GM12878 (cell line): Measurements from ENCODE around the gene VARS2. TPM values are rescaled to one million over a fixed set of nuclear protein-coding genes. Genes with fewer than 3 reads are reported as not detected.

Source experiments
- ATAC-seq: fragments of 200-7000 bp; cut with Tn5 transposase; 3 replicates; pipeline ENCODE4 v1.9.1; 2020; ENCODE audit warnings: mild to moderate bottlenecking, moderate library complexity
- BruUV-seq: library from RNA; stranded (reverse); fragments of 400-500 nt; replicated peaks from 2 replicates; lab custom pipeline; 2021; lab: Mats Ljungman, UMichigan
- CTCF ChIA-PET: fragments of 300-600 bp; sonication (Branson Sonifier 250); formaldehyde crosslinking; extraction: SDS; loops from one replicate; lab custom pipeline; 2021; ENCODE audit warnings: inconsistent platforms; lab: Yijun Ruan, JAX
- POLR2A ChIA-PET: fragments of 350-600 bp; formaldehyde crosslinking; extraction: SDS; loops from one replicate; lab custom pipeline; 2021; ENCODE audit warnings: inconsistent platforms; lab: Charles Lee
- RAD21 ChIA-PET: fragments of 300-600 bp; sonication (Branson Sonifier 250); formaldehyde crosslinking; loops from one replicate; lab custom pipeline; 2023; ENCODE audit warnings: antibody characterized with exemption; ENCODE audit not compliant: unreplicated experiment; lab: Charles Lee
- SMC1A ChIA-PET: fragments of 300-600 bp; sonication (Branson Sonifier 250); formaldehyde crosslinking; loops from one replicate; lab custom pipeline; 2023; ENCODE audit not compliant: unreplicated experiment, uncharacterized antibody; lab: Charles Lee
- DNase-seq: peaks from one replicate; pipeline ENCODE4 v3.0.0-alpha.2; 2011; ENCODE audit warnings: low read depth, low spot score
- FAIRE-seq: peaks from 3 replicates; lab custom pipeline; 2011; peaks lifted over from hg19 to GRCh38; lab: Jason Lieb, UNC
- H2AFZ ChIP-seq: 2 replicates; pipeline ENCODE4 v1.6.0; 2011; ENCODE audit warnings: low read depth, low read length, control low read depth; ENCODE audit not compliant: control insufficient read depth
- H3K27ac ChIP-seq: 2 replicates; pipeline ENCODE4 v1.5.1; 2011; ENCODE audit warnings: control low read depth; ENCODE audit not compliant: control insufficient read depth, insufficient read depth
- H3K27me3 ChIP-seq, 2 experiments: replicated peaks in 1 of 2; 2 replicates each; pipeline versions ENCODE4 v1.6.0 to v1.6.1; 2011; ENCODE audit warnings: low read length in 1 of 2; ENCODE audit not compliant: control insufficient read depth in 2 of 2, insufficient read depth in 2 of 2
- H3K36me3 ChIP-seq, 2 experiments: 2 replicates each; pipeline ENCODE4 v1.5.1; 2011; ENCODE audit warnings: low read length in 1 of 2; ENCODE audit not compliant: control insufficient read depth in 2 of 2, insufficient read depth in 2 of 2
- H3K4me1 ChIP-seq: 2 replicates; pipeline ENCODE4 v1.6.1; 2011; ENCODE audit warnings: mild to moderate bottlenecking, low read length, moderate library complexity, mixed read lengths; ENCODE audit not compliant: control insufficient read depth, insufficient read depth
- H3K4me2 ChIP-seq: 2 replicates; pipeline ENCODE4 v1.6.0; 2011; ENCODE audit warnings: control low read depth; ENCODE audit not compliant: control insufficient read depth, insufficient read depth
- H3K4me3 ChIP-seq: fragments of 200-600 bp; sonication (generic); 2 replicates; pipeline ENCODE4 v1.5.1; 2016
- H3K79me2 ChIP-seq: 2 replicates; pipeline ENCODE4 v1.6.0; 2011; ENCODE audit warnings: low read length; ENCODE audit not compliant: control insufficient read depth, insufficient read depth
- H3K9ac ChIP-seq: 2 replicates; pipeline ENCODE4 v1.8.0; 2011; ENCODE audit warnings: low read length, control low read depth, mixed read lengths; ENCODE audit not compliant: control insufficient read depth, insufficient read depth
- H3K9me3 ChIP-seq: replicated peaks from 3 replicates; pipeline ENCODE4 v1.5.1; 2011; ENCODE audit warnings: mild to moderate bottlenecking, low read length; ENCODE audit not compliant: control insufficient read depth, insufficient read depth
- H4K20me1 ChIP-seq: 2 replicates; pipeline ENCODE4 v1.6.0; 2011; ENCODE audit not compliant: control insufficient read depth, insufficient read depth
- CBX3 ChIP-seq: fragments of 200-600 bp; sonication (generic); IDR thresholded peaks from 2 replicates; pipeline ENCODE4 v1.6.1; 2016; ENCODE audit warnings: low read depth, borderline replicate concordance
- CREB1 ChIP-seq: IDR thresholded peaks from 2 replicates; pipeline ENCODE4 v1.6.1; 2012; ENCODE audit warnings: low read depth, mild to moderate bottlenecking, inconsistent platforms
- HDAC6 ChIP-seq: fragments of 200-600 bp; sonication (generic); IDR thresholded peaks from one replicate; pipeline ENCODE4 v1.8.0; 2017; ENCODE audit warnings: antibody characterized with exemption; ENCODE audit not compliant: unreplicated experiment
- RAD21 ChIP-seq: IDR thresholded peaks from 2 replicates; pipeline ENCODE4 v1.6.1; 2011; ENCODE audit warnings: mild to moderate bottlenecking, low read depth, low read length, moderate library complexity; ENCODE audit not compliant: insufficient read depth
- TCF7 ChIP-seq: IDR thresholded peaks from 2 replicates; pipeline ENCODE4 v1.6.1; 2014; ENCODE audit warnings: antibody characterized with exemption, borderline replicate concordance
- ZBTB4 ChIP-seq: fragments of 450-650 bp; formaldehyde crosslinking; IDR thresholded peaks from 2 replicates; pipeline ENCODE4 v1.4.0; 2022; ENCODE audit warnings: mild to moderate bottlenecking, moderate library complexity
- ZNF622 ChIP-seq: fragments of 450-650 bp; IDR thresholded peaks from 2 replicates; pipeline ENCODE4 v1.6.1; 2017; ENCODE audit warnings: mild to moderate bottlenecking, inconsistent platforms
- WGBS: methylation state at CpG from one replicate; pipeline ENCODE4 v1.1.6; 2016; ENCODE audit warnings: low lambda C conversion rate; ENCODE audit not compliant: insufficient replicate concordance, insufficient coverage; ENCODE audit errors: missing lambda C conversion rate; 5-methylcytosine and 5-hydroxymethylcytosine counted together
- in situ Hi-C: fragments of 300-500 bp; cut with MboI; formaldehyde crosslinking; loops from 9 replicates; pipeline ENCODE4 v1.14.3; 2018; ENCODE audit warnings: mixed read lengths
- intact Hi-C: fragments of 100-400 bp; cut with micrococcal nuclease; formaldehyde crosslinking; loops from one replicate; pipeline ENCODE4 v1.14.2; 2022; ENCODE audit not compliant: unreplicated experiment
- polyA plus RNA-seq, 11 experiments: library from polyadenylated mRNA; depleted of rRNA in 4 of 11; unstranded in 6 of 11; stranded (reverse) in 5 of 11; fragments of >200 nt; fragmentation: Nextera tagmentation in 4 of 11; fragmentation: Illumina TruSeq in 1 of 11; extraction: Ambion mirVana in 4 of 11; extraction: Trizol in 1 of 11; gene quantifications; 1 replicate in 1 of 11; 2 replicates in 10 of 11; pipeline versions ENCODE4 v1.2.1 to v1.2.3, GENCODE V29; 2011 to 2016; ENCODE audit warnings: inconsistent platforms in 2 of 11, missing spikeins in 2 of 11, low read depth in 1 of 11
- total RNA-seq, 4 experiments: library from RNA; depleted of rRNA in 3 of 4; stranded (reverse); fragments of >200 nt in 3 of 4; fragmentation: Illumina TruSeq in 1 of 4; extraction: Trizol in 1 of 4; gene quantifications; 2 replicates each; pipeline versions ENCODE4 v1.2.1 to v1.2.3, GENCODE V29; 2013 to 2021
- TF ChIP-seq, protein P1 (sequence below): IDR thresholded peaks from 2 replicates; pipeline ENCODE4 v1.6.1; 2012; ENCODE audit warnings: low read depth, low read length, improper control_type of control experiment
- TF ChIP-seq, protein P2 (sequence below): fragments of 450-650 bp; IDR thresholded peaks from 2 replicates; pipeline ENCODE4 v1.6.1; 2016; ENCODE audit warnings: mild to moderate bottlenecking

Gene VARS2
- total and polyA plus RNA-seq, 10 of the 15 experiments (the other 5 are each of a cell fraction or from before 2014, with no cell fraction given), result 3.8 to 70.7 (median 49.1) TPM

DNA sequence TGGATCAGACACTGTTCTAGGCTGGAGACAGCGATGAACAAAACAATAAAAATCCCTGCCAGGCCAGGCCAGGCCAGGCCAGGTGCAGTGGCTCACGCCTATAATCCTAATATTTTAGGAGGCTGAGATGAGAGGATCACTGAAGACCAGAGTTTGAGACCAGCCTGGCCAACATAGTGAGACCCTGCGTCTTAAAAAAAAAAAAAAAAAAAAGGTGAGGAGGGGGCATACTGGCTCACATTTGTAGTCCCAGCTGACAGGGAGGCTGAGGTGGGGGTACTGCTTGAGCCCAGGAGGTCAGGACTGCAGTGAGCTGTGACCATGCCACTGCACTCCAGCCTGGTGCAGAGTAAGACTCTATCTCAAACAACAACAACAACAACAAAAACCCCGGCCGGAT, 31.2 kb downstream of the VARS2 start:
- RAD21 ChIA-PET, result no interaction called here
- intact Hi-C loops, result no loop called here
- H3K9ac ChIP-seq, result no peak overlapping the region
- TF ChIP-seq CREB1, result no peak
- no peak for TF ChIP-seq TCF7
- TF ChIP-seq CBX3, result no peak
- no peak for TF ChIP-seq ZNF622
- TF ChIP-seq HDAC6, result no peak
- TF ChIP-seq ZBTB4 (CRISPR knock-in tag), result no peak
- TF ChIP-seq, protein P1, sequence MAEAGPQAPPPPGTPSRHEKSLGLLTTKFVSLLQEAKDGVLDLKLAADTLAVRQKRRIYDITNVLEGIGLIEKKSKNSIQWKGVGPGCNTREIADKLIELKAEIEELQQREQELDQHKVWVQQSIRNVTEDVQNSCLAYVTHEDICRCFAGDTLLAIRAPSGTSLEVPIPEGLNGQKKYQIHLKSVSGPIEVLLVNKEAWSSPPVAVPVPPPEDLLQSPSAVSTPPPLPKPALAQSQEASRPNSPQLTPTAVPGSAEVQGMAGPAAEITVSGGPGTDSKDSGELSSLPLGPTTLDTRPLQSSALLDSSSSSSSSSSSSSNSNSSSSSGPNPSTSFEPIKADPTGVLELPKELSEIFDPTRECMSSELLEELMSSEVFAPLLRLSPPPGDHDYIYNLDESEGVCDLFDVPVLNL, result no peak
- TF ChIP-seq, protein P2, sequence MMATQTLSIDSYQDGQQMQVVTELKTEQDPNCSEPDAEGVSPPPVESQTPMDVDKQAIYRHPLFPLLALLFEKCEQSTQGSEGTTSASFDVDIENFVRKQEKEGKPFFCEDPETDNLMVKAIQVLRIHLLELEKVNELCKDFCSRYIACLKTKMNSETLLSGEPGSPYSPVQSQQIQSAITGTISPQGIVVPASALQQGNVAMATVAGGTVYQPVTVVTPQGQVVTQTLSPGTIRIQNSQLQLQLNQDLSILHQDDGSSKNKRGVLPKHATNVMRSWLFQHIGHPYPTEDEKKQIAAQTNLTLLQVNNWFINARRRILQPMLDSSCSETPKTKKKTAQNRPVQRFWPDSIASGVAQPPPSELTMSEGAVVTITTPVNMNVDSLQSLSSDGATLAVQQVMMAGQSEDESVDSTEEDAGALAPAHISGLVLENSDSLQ, result no peak
- TF ChIP-seq RAD21, result no peak
- TF ChIP-seq, all 136 proteins: peak for 0
- Histone ChIP-seq H3K4me2 (no peak overlapping the region), H3K4me1 (no peaks in the 10 kb centered on the region), H4K20me1 (no peaks in the 10 kb centered on the region; the same call in 1 of the 2 replicates), H3K9me3 (no peaks in the 10 kb centered on the region; the same call in 2 of the 3 replicates), H3K27me3 (peaks cover 0 to 3% of the 10 kb centered on the region in 2 experiments; a peak in 3 of 4 replicates), H3K36me3 (no peaks in the 10 kb centered on the region), H2AFZ (no peak overlapping the region), H3K27ac (no peak overlapping the region), H3K4me3 (no peak overlapping the region), H3K79me2 (no peaks in the 10 kb centered on the region)
- in situ Hi-C loops, result no loop called here
- CTCF ChIA-PET, result interaction anchor here (0.6 kb wide), 1 partner anchor 119 kb away, joined by 3 read pairs; no protein-coding TSS in a partner anchor
- SMC1A ChIA-PET, result no interaction called here
- no TSS peak for BruUV-seq
- DNase-seq, result no peak
- FAIRE-seq, result no peak
- no peak for ATAC-seq
- POLR2A ChIA-PET, result no interaction called here
- 62% methylated on average over 4 of the region's 5 CpGs for WGBS
